ENCODE measurements around the gene EVI5.

Gene EVI5

GRCh38 chr1:92466683-92467352 lies 318.1 kb downstream of the EVI5 start:
- in situ Hi-C loops (cut with MboI; ENCODE audit: low sequenced_read_pairs), result loop anchor here (10.0 kb wide), 1 partner anchor 152 kb away; no protein-coding TSS in a partner anchor

- in situ Hi-C loops (cut with MboI; ENCODE audit: low sequenced_read_pairs), result loop anchor here (10.0 kb wide), 1 partner anchor 150 kb away; no protein-coding TSS in a partner anchor
Measured at GRCh38 chr1:92465256-92465647, 319.7 kb downstream of the EVI5 start.

GRCh38 chr1:92464588-92465255 lies 320.2 kb downstream of the EVI5 start:
- in situ Hi-C loops (cut with MboI; ENCODE audit: low sequenced_read_pairs), result loop anchor here (10.0 kb wide), 1 partner anchor 150 kb away; no protein-coding TSS in a partner anchor

- in situ Hi-C loops (cut with MboI; ENCODE audit: low sequenced_read_pairs), result loop anchor here (10.0 kb wide), 1 partner anchor 147 kb away; no protein-coding TSS in a partner anchor
Measured at GRCh38 chr1:92461364-92462097, 323.4 kb downstream of the EVI5 start.

GRCh38 chr1:92459871-92460320 lies 325.0 kb downstream of the EVI5 start:
- in situ Hi-C loops (cut with MboI; ENCODE audit: low sequenced_read_pairs), result loop anchor here (10.0 kb wide), 1 partner anchor 145 kb away; no protein-coding TSS in a partner anchor
